ENCODE data around the gene SIRT2.
A peak's percentile ranks its signal among the peaks of the same experiment; 100 is the strongest.
"Not testable (repeated sequence)": the region's sequence is repeated elsewhere in the genome, so short reads cannot be mapped to it uniquely, and the experiment has no call there.

The SIRT2 gene

DNA sequence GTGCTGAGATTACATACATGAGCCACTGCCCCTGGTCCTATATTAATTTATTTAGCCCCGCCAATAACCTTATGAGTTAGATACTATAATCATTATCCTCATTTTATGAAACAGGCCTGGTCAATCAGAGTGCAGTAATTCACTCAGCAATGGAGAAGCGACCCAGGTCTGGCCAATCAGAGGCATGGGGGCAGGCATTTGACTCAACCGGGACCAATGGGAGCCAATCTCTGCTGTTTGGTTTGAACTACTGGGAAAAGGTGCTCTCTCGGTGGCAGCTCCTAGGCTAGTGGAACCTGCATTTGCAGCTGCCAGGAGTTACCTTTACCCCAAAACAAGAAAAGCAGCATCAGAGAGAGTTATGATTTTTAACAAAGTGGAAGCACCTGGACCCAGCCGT lies 6.6 kb downstream of the SIRT2 start:
- DNase-seq: no peak

DNA sequence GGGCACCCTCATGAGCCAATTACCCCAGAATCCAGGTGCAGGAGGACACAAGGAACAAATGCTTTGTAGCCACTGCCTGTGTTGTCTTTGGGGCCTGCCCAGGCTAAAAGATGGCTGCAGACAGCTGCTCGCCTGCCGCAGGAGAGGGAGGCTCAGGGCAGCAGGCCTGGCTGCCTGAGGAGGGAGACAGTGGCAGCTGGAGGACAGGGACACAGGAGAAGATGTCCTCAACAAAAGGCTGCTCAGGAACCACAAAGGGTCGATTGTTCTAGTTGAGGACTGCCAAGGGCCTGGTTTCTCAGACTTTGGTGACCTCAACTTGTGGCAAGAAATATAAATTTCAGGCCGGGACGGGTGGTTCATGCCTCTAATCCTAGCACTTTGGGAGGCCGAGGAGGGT lies 7.6 kb downstream of the SIRT2 start:
- DNase-seq: no peak

DNA sequence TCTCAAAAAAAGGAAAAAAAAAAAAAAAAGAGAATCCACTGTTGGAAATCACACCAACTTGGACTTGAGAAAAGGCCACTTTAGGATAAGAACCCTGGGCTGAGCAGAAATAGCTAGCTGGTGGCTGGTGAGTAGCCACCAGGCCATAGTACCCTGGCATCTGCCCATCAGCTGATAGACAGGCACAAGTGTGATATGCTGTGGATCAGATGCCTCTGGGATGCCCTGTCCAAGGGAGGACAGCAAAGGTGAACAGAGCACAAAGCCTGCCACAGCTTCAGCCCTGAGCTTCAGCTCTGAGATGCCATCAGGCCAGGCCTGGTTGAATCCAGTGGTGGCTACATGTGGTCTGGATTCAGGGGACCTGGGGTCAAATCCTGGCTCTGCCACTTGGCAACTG lies 8.7 kb downstream of the SIRT2 start:
- DNase-seq: no peak

DNA sequence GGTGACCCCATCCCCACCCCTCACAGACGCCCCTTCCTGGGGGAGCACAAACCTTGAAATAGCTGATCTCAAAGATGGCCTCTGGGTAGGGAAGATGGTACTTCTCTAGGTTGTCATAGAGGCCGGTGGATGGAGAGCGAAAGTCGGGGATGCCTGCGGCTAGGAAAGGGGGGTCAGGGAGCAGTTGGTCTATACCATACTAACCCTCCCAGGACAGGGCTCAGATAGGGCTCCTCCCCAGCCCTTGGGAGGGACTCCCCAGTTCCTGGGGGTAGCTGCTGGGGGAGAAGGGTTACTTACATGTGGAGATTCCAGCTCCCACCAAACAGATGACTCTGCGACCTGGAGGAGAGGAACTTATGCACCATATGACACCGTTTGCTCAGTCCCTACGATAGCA lies 9.6 kb downstream of the SIRT2 start:
- no peak for DNase-seq

DNA sequence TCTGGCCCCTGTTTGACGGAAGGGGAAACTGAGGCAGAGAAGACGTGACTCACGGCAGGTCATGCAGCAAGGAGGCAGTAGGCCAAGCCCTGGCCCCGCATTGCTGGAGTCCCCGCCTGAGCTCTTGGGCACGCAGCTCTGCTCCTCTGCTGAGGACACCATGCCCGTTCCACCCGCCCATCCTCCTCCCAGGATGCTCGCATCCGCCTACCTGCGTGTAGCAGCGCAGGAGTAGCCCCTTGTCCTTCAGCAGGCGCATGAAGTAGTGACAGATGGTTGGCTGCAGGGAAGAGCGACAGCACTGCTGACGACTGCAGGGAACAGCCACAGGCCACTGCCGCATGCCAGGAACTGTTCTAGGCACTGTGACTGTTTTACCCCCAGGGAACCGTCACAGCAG lies 10.5 kb downstream of the SIRT2 start:
- no peak for DNase-seq

DNA sequence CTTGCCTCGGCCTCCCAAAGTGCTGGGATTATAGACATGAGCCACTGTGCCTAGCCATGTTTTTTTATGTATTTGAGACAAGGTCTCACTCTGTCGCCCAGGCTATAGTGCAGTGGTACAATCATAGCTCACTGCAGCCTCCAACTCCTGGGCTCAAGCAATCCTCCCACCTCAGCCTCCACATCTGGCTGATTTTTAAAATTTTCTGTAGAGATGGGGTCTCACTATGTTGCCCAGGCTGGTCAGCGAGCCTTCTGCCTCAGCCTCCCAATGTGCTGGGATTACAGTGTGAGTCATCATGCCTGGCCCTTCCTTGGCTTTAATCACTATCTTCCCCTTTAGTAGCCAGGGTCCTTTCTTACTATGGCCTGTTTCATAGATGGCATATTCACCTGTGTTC lies 14.7 kb downstream of the SIRT2 start:
- not testable (repeated sequence) for DNase-seq

DNA sequence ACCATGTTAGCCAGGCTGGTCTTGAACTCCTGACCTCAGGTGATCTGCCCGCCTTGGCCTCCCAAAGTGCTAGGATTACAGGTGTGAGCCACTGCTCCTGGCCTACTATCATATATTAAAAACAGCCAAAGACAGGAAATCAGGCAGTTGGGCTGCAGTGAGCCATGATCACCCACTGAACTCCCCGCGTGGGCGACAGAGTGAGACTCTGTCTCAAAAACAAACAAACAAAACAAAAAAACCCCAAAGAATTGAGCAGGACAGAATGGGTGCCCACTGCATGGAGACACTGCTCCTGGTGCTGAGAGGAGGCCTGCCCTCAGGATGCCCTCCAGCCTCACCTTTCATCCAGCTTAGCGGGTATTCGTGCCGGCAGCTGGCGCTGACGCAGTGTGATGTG lies 16.1 kb downstream of the SIRT2 start:
- no peak for DNase-seq

DNA sequence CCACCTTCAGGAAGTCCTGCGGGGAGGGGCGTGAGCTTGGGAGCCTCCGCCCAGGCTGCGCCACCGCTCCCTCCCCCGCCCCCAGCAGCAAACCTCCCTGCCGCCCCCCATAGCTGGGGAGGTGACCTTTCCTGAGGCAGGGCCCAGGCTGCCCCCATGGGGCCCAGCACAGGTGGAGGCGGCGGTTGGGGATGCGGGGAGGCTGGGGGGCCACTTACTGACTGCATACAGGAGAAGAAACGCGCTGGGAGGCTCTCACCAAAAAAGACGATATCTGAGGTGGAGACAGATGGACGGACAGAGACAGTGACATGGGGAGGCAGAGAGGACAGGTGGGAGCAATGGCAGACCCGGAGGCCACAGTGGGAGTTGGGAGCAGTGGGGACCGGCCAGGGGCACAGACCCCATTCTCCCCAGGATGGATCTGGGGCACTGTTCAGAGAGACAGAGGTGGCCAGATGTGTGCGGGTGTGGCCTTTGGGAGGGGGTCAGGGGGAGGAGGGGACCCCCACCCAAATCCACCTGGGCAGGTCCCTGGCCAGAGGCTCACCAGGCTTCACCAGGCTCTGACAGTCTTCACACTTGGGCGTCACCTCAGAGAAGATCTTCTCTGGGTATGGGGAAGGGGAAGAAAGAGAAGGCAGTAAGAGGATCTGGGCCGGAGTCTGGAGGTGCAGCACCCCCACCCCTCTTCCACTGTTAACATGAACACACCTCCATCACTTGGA lies 18.4 kb downstream of the SIRT2 start:
- DNase-seq: no peak

DNA sequence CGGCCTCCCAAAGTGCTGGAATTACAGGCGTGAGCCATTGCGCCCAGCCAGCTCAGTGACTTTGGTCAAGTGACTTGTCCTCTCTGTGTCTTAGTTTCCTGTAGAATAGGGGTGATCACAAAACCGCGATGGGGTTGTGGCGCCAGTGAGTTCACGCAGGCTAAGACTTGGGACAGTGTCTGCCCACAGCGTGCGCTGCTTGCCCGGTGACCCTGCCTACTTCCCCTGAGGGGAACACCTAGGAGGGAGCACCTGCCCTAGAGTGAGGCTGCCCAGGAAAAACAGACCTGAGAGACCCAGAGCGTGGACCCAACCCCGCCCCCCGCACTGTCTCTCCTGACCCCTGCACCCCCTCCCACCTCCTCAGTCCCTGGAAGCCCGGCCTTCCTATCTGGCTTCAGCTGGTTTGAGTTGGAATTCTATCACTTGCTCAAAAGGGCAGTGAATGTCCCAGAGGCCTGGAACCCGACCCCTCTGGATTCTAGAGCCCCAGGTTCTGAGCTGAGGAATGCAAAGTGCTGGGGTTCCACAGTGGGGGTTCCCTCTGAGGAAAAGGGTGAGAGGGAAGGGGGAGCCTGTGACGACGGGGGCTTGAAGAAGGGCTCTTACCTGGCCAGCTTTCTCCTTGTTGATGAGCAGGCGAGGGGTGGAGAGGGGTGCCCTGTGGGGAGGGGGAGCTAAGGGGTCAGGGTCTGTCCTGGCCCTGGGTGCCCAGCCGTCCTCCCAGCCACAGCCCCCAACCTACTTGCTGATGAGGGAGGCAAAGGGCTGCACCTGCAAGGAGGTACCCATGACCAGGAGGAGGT lies 19.1 kb downstream of the SIRT2 start:
- no peak for DNase-seq

DNA sequence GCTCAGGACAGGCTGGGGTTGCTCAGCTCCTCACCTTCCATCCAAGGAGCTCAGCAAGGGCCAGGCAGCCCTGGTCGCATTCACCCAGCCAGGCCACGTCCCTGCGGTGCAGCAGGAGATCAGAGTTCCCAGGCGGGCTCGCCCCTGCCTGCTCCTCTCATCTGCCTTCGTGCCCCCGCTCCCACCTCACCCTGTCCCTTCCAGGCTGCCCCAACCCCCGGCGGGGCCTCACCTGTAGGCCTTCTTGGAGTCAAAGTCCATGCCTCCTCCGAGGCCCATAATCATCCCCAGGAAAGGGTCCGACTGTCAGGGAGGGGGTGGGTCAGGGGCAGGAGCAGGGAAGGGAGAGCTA lies 20.0 kb downstream of the SIRT2 start:
- DNase-seq: no peak

DNA sequence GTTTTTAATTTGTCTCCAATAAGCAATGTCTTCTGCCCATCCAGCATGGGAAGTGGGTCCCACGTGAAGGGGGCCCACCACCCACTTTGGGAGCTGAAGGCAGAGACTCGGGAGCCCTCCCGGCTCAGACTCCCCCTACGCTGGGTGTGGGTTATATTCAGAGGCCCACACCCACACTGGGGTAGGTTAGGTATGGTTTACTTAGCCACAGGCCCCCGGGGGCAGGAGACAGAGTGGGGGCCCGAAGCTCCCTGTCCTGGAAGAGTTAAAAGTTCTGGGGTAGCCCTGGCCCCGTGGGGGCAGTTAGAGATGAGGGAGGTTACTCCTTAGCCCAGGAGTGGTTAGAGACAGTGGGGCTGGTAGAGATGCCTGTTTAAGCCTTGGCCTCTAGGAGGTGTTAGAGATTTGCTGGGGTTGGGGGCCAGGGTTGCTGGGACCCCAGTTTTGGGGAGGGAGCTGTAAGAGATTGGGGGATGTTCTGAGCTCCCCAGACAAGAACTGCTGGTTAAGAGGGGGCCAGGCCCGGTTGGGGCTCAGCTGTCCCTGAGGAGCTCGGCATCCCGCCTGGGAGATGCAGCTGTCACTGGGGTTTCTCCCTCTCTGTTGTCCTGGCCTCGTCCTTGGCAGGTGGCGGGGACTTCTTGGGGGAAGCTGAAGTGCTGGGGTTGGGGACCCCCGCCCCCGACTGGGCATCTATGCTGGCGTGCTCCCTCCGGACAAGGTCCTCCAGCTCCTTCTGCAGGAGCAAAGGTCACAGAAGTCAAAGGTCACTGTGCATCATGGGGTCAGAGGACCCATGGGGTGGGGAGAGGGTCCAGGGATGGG lies 20.6 kb downstream of the SIRT2 start:
- no peak for DNase-seq

DNA sequence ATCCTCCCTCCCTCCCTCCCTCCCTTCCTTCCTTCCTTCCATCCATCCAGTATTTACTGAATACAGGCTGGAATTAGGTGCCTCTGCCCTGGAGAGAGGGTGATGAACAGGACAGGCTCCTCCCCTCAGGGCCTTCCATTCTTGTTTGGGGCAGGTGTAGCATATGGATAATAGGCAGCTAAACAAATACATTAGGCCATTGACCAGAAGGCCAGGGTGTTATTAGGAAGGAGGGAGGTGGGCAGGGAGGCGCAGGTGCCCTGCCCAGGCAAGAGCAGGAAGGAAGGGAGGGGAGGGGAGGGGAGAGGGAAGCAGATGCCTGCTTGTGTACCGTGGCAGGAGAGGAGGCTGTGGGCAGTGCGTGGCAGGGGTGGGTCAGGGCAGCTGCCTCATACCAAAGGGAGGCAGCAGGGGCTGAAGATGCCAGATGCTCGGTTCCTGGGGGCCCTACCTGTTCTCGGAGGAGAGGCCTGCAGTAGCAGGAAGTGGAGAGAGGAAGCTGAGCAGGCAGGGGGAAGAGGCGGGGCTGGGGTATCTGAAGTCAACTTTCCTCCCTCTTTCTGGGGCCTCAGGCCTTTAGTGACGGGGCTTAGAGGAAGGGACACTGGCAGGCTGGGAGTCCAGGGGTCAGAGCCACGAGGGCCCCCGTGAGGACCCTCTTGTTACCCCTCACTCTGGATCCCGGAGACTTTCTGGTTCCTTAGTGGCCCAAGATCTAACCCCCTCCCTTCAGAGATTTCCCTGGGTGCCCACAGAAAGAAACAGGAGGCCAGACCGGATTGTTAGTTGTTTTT lies 21.4 kb downstream of the SIRT2 start, which contains the start of gene RINL:
Gene RINL (minus strand): TSS at position 495 of the 794 bp plus-strand sequence. CDS start 1,533 bp downstream, outside the sequence.
- peak; percentile 95 for DNase-seq

DNA sequence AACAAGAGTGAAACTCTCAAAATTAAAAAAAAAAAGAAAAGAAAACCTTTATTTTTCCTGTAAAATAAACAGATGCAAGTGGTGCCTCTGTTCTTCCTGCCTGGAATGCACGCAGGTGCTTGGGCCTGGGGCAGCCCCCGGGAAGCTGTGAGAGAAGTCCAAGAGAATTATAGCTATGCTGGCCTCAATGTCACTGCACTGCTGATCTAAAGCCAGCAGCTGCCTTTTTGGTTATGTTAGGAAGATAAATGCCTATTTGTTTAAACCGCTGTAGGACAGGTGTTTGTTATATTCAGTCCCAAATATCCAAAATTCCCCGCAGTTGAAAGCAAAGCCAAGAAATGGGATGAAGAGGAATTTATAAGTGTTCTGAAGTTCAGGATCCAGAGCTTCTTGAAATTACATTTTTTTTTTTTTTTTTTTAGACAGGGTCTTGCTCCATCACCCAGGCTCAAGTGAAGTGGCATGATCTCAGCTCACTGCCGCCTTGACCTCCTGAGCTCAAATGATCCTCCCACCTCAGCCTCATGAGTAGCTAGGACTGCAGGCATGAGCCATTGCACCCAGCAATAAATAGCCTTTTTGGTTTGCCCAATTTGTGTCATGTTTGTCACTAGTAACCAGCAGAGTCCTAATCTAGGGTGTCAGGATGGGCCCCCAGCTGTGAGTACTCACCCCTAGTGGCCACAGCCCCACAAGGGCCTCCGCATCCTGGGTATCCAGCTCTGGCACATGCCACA lies 23.6 kb downstream of the SIRT2 start:
- DNase-seq: no peak

DNA sequence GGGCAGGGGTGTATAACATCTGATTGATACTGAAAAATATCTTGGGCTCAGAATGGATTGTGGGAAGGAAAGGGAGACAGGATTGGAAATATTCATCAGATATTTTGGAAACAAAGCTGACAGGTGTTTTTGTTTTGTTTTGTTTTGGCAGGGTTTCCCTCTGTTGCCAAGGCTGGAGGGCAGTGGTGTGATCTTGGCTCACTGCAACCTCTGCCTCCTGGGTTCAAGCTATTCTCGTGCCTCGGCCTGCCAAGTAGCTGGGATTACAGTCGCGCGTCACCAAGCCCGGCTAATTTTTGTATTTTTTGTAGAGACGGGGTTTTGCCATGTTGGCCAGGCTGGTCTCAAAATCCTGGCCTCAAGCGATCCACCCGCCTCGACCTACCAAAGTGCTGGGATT lies 26.0 kb downstream of the SIRT2 start:
- not testable (repeated sequence) for DNase-seq

DNA sequence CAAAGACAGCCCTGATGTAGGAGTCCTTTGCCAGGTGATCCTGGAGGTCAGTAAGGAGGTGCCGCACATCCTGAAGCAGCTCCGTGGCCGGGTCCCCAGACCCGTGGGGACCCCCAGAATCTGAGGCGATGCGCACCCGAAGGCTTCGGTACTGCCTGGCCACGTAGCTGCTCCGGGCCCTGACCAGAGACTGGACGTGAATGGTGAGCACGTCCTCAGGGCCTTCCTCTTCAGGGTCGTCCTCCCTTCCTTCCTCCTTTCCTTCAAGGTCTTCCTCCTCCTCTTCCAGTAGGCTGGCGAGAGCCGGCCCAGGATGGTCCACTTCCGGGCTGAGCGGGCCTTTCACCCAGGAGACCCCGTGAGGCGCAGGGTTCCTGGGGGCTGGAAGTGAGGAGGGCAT lies 28.8 kb downstream of the SIRT2 start:
- no peak for DNase-seq

DNA sequence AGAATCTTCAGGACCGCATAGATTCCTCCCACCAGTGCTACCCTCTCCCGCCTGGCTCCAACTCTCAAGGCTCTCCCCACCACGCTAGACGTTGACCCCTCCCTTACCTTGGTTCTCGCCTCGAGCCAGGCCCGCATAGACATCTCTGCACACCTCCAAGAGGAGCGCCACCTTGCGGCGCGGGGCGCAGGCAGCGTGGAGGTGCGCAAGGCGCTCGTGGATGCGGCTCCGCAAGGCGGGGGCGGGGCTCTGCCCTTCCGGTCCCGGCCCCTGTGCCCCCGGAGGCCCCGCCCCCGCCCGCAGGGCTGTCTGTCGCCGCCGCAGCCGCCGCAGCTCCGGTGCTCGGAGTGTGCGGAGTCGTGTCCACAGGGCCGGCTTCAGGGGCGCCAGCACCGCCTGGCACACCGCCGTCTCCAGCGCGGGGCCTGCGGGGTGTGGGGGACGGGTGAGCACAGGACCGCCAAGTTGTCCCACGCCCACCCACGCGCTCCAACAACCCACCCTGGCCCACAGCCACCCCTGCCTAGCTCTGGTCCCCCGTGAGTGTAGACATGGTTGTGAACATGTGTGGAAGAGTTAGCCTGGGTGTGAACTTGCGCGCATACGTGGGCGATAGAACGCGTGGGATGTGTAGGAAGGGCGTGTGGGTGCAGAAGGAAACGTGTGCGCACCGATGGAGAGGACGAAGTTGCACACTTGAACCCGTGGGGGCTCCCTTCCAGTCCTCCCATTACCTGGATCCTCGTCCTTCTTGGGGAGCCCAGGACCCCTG lies 29.4 kb downstream of the SIRT2 start:
- no peak for DNase-seq

DNA sequence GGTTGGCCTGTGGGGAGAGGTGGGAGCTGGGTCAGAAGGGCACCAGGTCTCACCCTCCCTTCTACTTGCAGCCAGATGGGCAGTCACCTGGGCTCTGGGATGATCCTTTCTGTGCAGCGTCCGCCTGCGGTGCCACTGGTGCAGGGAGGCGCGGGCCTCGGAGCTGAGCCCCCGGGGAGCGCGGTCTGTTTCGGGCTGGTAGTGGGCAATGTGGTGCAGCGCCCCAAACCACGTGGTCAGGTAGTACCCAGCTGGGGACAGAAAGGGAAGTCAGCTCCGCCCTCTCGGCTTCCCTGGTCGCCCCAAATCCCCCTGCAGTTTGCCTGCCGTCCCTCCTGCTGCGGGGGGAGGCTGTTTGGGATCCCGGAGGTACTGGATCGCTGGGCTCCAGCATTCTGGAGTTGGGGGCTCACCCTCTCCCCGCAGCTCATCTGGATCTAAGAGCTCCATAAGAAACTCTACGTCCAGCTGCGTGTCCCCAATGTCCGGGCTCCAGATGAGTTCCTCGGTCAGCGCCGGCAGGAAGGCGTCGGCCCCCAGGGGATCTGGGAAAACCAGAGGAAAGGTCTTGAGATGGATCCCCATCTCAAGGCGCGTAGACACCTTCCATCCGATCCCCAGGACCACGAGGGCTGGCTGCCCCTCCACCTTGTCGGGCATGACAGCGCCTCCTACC lies 30.1 kb downstream of the SIRT2 start:
- no peak for DNase-seq

DNA sequence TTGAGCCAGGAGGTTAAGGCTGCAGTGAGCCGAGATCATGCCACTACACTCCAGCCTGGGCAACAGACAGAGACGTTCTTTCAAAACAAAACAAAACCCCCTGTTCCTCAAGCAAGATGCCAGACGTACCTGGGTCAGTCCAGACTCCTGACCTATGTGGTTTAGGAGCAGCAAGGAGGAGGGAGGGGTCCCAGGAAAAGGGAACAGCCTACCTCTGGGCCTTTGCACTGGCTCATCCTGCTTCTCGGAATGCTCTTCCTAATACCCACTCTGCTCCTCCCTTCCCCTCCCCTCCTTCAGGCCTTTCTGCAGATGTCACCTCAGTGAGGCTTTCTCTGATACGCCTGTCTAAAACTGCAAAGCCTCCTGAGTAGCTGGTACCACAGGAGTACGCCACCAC lies 30.9 kb downstream of the SIRT2 start:
- no peak for DNase-seq

DNA sequence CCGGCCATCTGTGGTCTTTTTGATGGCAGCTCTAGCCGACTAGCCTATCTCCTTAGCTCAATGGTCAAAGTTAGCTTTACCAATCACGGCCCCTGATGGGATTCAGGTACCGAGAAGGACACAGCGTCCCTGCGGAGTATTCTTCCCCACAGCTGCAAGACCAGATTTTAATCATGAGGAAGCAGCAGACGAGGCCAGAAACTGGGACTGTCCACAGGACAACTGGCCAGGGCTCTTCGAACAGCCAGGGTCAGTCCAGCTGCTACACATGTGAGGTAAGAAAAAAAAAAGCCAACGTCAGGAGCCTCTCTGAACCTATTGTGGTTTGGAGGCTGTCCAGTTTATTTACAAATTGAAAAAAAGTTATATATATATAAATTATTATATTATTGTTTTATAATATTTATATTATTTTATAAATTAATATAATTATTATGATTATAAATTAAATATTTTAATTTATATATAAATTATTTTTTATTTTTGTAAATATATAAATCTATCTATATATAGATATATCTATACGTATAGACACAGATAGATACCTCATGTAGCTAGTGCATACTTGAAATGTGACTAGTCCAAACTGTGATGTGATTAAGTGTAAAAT lies 32.1 kb downstream of the SIRT2 start:
- no peak for DNase-seq
